Right kidney (tissue), 9 donors: ENCODE results near the gene KCNH3.
A peak's percentile ranks its signal among the peaks of the same experiment; 100 is the strongest.
"Not testable (repeated sequence)": the region's sequence is repeated elsewhere in the genome, so short reads cannot be mapped to it uniquely, and the experiment has no call there.

ENCODE experiments used
- DNase-seq: peaks from one replicate; pipeline ENCODE4 v3.0.0-alpha.2; 2016
- long read RNA-seq, 8 donors: transcript quantifications; one replicate each; lab custom pipeline, GENCODE V29; 2026

Gene KCNH3
- long read RNA-seq, donor 1 = 0 reads
- long read RNA-seq, donor 2 = 0 reads
- long read RNA-seq, donor 3, partial matches to known transcripts = 0 of 6 reads
- long read RNA-seq, donor 3, other reads (novel, unspliced or antisense) = 6 of 6 reads
- long read RNA-seq, donor 4 = 0 reads
- long read RNA-seq, donor 5, partial matches to known transcripts = 12 of 37 reads
- long read RNA-seq, donor 5, other reads (novel, unspliced or antisense) = 24 of 37 reads
- long read RNA-seq, donor 6, partial matches to known transcripts = 34 of 35 reads
- long read RNA-seq, donor 6, other reads (novel, unspliced or antisense) = 0 of 35 reads
- long read RNA-seq, donor 7 = 0 reads
- long read RNA-seq, donor 8 = 0 reads

- DNase-seq = peak; percentile 67
Measured at GRCh38 chr12:49538510-49539403, at the start of gene KCNH3. Gene KCNH3 (plus strand): TSS chr12:49539030. CDS start chr12:49539417, 387 bp downstream.

- DNase-seq = no peak
Measured at GRCh38 chr12:49489154-49489553, 49.7 kb upstream of the KCNH3 start.

- no peak for DNase-seq
Measured at GRCh38 chr12:49489720-49490119, 49.1 kb upstream of the KCNH3 start.

GRCh38 chr12:49491823-49492222 lies 47.0 kb upstream of the KCNH3 start:
- no peak for DNase-seq

- DNase-seq = no peak
Measured at GRCh38 chr12:49493900-49494299, 44.9 kb upstream of the KCNH3 start.

- no peak for DNase-seq
Measured at GRCh38 chr12:49496417-49497360, 42.1 kb upstream of the KCNH3 start.

GRCh38 chr12:49501895-49502294 lies 36.9 kb upstream of the KCNH3 start:
- DNase-seq = no peak

- DNase-seq = no peak
Measured at GRCh38 chr12:49502590-49502989, 36.2 kb upstream of the KCNH3 start.

GRCh38 chr12:49503674-49504180 lies 35.1 kb upstream of the KCNH3 start:
- no peak for DNase-seq

- no peak for DNase-seq
Measured at GRCh38 chr12:49505672-49506071, 33.2 kb upstream of the KCNH3 start.

- DNase-seq = no peak
Measured at GRCh38 chr12:49507139-49507538, 31.7 kb upstream of the KCNH3 start.

- not testable (repeated sequence) for DNase-seq
Measured at GRCh38 chr12:49509681-49510080, 29.1 kb upstream of the KCNH3 start.

- DNase-seq = no peak
Measured at GRCh38 chr12:49511410-49511809, 27.4 kb upstream of the KCNH3 start.

- DNase-seq = no peak
Measured at GRCh38 chr12:49512546-49512945, 26.3 kb upstream of the KCNH3 start.

GRCh38 chr12:49515266-49515665 lies 23.6 kb upstream of the KCNH3 start:
- no peak for DNase-seq

GRCh38 chr12:49518914-49519573 lies 19.8 kb upstream of the KCNH3 start:
- DNase-seq = no peak

GRCh38 chr12:49519574-49519936 lies 19.3 kb upstream of the KCNH3 start:
- no peak for DNase-seq

GRCh38 chr12:49521389-49521788 lies 17.4 kb upstream of the KCNH3 start:
- no peak for DNase-seq

- no peak for DNase-seq
Measured at GRCh38 chr12:49524660-49525324, 14.0 kb upstream of the KCNH3 start.

- DNase-seq = no peak
Measured at GRCh38 chr12:49525942-49526341, 12.9 kb upstream of the KCNH3 start.
